Sigmoid colon (tissue), 7 donors: ENCODE results near the gene SEMA4G. TPM values are rescaled to one million over a fixed set of nuclear protein-coding genes. Genes with fewer than 3 reads are reported as not detected.

ENCODE experiments used
- DNase-seq: peaks from one replicate; pipeline ENCODE4 v3.0.0-alpha.2; 2019
- H3K27ac ChIP-seq, 4 donors: fragments of 200-600 bp; sonication (generic); one replicate each; pipeline ENCODE4 v1.5.1; 2016 to 2019; ENCODE audit warnings: mild to moderate bottlenecking in 1 of 4
- H3K27me3 ChIP-seq, 3 donors: fragments of 200-600 bp; sonication (generic); one replicate each; pipeline ENCODE4 v1.5.1; 2019; ENCODE audit warnings: mild to moderate bottlenecking in 1 of 3
- H3K36me3 ChIP-seq, 4 donors: fragments of 200-600 bp; sonication (generic); one replicate each; pipeline ENCODE4 v1.5.1; 2016 to 2019
- H3K4me1 ChIP-seq, 4 donors: fragments of 200-600 bp; sonication (generic); one replicate each; pipeline ENCODE4 v1.5.1; 2017 to 2019
- H3K4me3 ChIP-seq, 4 donors: fragments of 200-600 bp; sonication (generic); one replicate each; pipeline ENCODE4 v1.5.1; 2017 to 2019; ENCODE audit warnings: mild to moderate bottlenecking in 2 of 4, moderate library complexity in 1 of 4
- H3K9me3 ChIP-seq, 4 donors: fragments of 200-600 bp in 3 of 4; sonication (generic) in 3 of 4; one replicate each; pipeline versions ENCODE4 v1.5.1 to v1.6.1; 2013 to 2019
- EP300 ChIP-seq, 4 donors: sonication (generic); formaldehyde crosslinking; IDR thresholded peaks; one replicate each; pipeline ENCODE4 v1.6.1; 2017; ENCODE audit warnings: antibody characterized with exemption in 4 of 4
- POLR2A ChIP-seq, 2 donors: fragments of 450-650 bp; IDR thresholded peaks; one replicate each; pipeline ENCODE4 v1.6.1; 2016; ENCODE audit warnings: antibody characterized with exemption in 2 of 2, mild to moderate bottlenecking in 2 of 2, moderate library complexity in 2 of 2
- POLR2AphosphoS5 ChIP-seq, 4 donors: sonication (generic); formaldehyde crosslinking; IDR thresholded peaks; one replicate each; pipeline ENCODE4 v1.6.1; 2017; ENCODE audit warnings: antibody characterized with exemption in 4 of 4
- WGBS, 2 donors: extraction: QIAGEN DNeasy Blood & Tissue Kit; methylation state at CpG; one replicate each; pipeline ENCODE4 v1.1.7; 2013; 5-methylcytosine and 5-hydroxymethylcytosine counted together
- intact Hi-C: fragments of 100-400 bp; cut with DNase I; formaldehyde crosslinking; loops from one replicate; pipeline ENCODE4 v1.15.1; 2023
- polyA plus RNA-seq, 3 donors: library from polyadenylated mRNA; stranded (reverse); fragments of 200-250 nt; gene quantifications; one replicate each; pipeline ENCODE4 v1.2.3, GENCODE V29; 2013
- total RNA-seq, 4 donors: library from RNA; depleted of rRNA; stranded (reverse); fragments of >200 nt; gene quantifications; one replicate each; pipeline ENCODE4 v1.1.0, GENCODE V29; 2016
- TF ChIP-seq, protein P1 (sequence below), 4 experiments: fragments of 450-650 bp in 3 of 4; fragments of 200-600 bp in 1 of 4; IDR thresholded peaks; one replicate each; pipeline ENCODE4 v1.5.1; 2016 to 2019; ENCODE audit warnings: antibody characterized with exemption in 4 of 4, mild to moderate bottlenecking in 3 of 4, moderate library complexity in 2 of 4
- donor health status: healthy with polysubstance abuse.
- donor health status: Bipolar disorder and iron deficiency.
- donor health status: healthy.

Gene SEMA4G
- total and polyA plus RNA-seq, 7 donors, result 0.49 to 65.8 (median 2.2) TPM

DNA sequence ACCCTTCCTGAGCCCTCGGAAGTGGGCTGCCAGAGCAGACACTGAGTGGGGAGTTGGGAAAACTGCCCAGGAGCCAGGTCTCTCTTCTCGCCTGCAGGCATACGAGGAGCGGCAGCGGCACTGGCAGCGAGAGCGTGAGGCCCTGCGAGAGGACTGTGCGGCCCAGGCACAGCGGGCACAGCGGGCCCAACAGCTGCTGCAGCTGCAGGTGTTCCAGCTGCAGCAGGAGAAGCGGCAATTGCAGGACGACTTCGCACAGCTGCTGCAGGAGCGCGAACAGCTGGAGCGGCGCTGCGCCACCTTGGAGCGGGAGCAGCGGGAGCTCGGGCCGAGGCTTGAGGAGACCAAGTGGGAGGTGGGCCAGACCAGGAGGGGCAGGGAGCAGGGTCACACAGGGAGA, 36.1 kb downstream of the SEMA4G start:
- Histone ChIP-seq H3K36me3 (peaks cover 17 to 53% (median 34%) of the 10 kb centered on the region in 4 donors), H3K9me3 (no peaks in the 10 kb centered on the region), H3K27me3 (no peaks in the 10 kb centered on the region), H3K4me1 (peaks cover 0 to 69% (median 63%) of the 10 kb centered on the region in 4 donors), H3K27ac (peak overlapping the region in 2 of 4 donors; percentile 4 to 99), H3K4me3 (no peak overlapping the region)
- TF ChIP-seq POLR2A (IDR thresholded peaks at IDR 0.05) (no peak), POLR2AphosphoS5 (IDR thresholded peaks at IDR 0.05) (no peak), EP300 (IDR thresholded peaks at IDR 0.05) (no peak)
- TF ChIP-seq, protein P1, sequence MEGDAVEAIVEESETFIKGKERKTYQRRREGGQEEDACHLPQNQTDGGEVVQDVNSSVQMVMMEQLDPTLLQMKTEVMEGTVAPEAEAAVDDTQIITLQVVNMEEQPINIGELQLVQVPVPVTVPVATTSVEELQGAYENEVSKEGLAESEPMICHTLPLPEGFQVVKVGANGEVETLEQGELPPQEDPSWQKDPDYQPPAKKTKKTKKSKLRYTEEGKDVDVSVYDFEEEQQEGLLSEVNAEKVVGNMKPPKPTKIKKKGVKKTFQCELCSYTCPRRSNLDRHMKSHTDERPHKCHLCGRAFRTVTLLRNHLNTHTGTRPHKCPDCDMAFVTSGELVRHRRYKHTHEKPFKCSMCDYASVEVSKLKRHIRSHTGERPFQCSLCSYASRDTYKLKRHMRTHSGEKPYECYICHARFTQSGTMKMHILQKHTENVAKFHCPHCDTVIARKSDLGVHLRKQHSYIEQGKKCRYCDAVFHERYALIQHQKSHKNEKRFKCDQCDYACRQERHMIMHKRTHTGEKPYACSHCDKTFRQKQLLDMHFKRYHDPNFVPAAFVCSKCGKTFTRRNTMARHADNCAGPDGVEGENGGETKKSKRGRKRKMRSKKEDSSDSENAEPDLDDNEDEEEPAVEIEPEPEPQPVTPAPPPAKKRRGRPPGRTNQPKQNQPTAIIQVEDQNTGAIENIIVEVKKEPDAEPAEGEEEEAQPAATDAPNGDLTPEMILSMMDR (IDR thresholded peaks at IDR 0.05), result no peak
- intact Hi-C loops, result no loop called here
- peak; percentile 50 for DNase-seq
- WGBS, 2 donors, result 91 to 93% methylated on average over 23 of the region's 23 CpGs

DNA sequence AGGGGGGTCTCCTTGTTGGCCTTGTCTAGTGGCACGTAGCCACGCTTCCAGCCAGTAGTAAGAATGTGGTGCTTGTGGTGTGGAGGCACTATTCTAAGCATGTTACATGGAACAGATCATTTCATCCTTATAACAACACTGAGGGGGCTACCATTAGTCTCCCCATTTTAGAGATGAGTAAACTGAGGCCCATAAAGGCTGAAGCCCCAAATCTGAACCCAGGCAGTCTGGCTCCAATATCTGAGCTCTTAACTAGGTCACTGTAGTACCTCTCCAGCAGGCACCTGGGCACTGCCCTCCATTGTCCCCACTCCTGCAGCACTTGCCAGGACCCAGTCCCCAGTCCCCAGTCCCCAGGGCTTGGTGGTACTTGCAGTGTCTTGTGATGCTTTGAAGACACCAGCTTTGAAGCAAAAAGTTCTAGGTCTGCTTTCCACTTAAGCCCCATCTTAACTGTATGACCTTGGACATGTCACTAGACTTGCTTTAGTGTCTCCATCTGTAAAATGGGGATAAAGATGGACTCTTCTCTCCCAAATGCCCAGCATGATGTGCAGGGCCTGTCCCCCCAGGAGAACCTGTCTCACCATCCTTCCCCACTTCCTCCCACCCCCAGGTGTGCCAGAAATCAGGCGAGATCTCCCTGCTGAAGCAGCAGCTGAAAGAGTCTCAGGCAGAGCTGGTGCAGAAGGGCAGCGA, 36.7 kb downstream of the SEMA4G start:
- peaks cover 17 to 53% (median 34%) of the 10 kb centered on the region in 4 donors for H3K36me3 ChIP-seq
- TF ChIP-seq EP300 (IDR thresholded peaks at IDR 0.05) (no peak), POLR2AphosphoS5 (IDR thresholded peaks at IDR 0.05) (no peak), POLR2A (IDR thresholded peaks at IDR 0.05) (no peak)
- TF ChIP-seq, protein P1 (IDR thresholded peaks at IDR 0.05), result no peak
- H3K4me3 ChIP-seq, result no peak overlapping the region
- H3K27ac ChIP-seq, result peak overlapping the region; percentile 45 to 72 (median 64)
- 93 to 94% methylated on average over 4 of the region's 4 CpGs for WGBS, 2 donors
- intact Hi-C loops, result no loop called here
- DNase-seq, result no peak
- no peaks in the 10 kb centered on the region for H3K9me3 ChIP-seq
- peaks cover 0 to 63% (median 57%) of the 10 kb centered on the region in 4 donors for H3K4me1 ChIP-seq
- no peaks in the 10 kb centered on the region for H3K27me3 ChIP-seq

DNA sequence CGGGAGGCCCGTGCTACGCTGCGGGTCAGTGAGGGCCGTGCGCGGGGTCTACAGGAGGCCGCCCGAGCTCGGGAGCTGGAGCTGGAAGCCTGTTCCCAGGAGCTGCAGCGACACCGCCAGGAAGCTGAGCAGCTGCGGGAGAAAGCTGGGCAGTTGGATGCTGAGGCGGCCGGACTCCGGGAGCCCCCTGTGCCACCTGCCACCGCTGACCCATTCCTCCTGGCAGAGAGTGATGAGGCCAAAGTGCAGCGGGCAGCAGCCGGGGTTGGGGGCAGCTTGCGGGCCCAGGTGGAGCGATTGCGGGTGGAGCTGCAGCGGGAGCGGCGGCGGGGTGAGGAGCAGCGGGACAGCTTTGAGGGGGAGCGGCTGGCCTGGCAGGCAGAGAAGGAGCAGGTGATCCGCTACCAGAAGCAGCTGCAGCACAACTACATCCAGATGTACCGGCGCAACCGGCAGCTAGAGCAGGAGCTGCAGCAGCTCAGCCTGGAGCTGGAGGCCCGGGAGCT, 37.3 kb downstream of the SEMA4G start:
- Histone ChIP-seq H3K27me3 (no peaks in the 10 kb centered on the region), H3K9me3 (no peaks in the 10 kb centered on the region), H3K4me1 (peaks cover 0 to 56% (median 50%) of the 10 kb centered on the region in 4 donors), H3K36me3 (peaks cover 17 to 53% (median 34%) of the 10 kb centered on the region in 4 donors), H3K27ac (peak overlapping the region; percentile 45 to 72 (median 64)), H3K4me3 (no peak overlapping the region)
- 78 to 84% methylated on average over 33 of the region's 33 CpGs for WGBS, 2 donors
- peak; percentile 86 for DNase-seq
- TF ChIP-seq, protein P1 (IDR thresholded peaks at IDR 0.05), result no peak
- TF ChIP-seq EP300 (IDR thresholded peaks at IDR 0.05) (no peak), POLR2A (IDR thresholded peaks at IDR 0.05) (no peak), POLR2AphosphoS5 (IDR thresholded peaks at IDR 0.05) (peak in 2 of 4 donors; percentile 29 to 35)
- intact Hi-C loops, result no loop called here

DNA sequence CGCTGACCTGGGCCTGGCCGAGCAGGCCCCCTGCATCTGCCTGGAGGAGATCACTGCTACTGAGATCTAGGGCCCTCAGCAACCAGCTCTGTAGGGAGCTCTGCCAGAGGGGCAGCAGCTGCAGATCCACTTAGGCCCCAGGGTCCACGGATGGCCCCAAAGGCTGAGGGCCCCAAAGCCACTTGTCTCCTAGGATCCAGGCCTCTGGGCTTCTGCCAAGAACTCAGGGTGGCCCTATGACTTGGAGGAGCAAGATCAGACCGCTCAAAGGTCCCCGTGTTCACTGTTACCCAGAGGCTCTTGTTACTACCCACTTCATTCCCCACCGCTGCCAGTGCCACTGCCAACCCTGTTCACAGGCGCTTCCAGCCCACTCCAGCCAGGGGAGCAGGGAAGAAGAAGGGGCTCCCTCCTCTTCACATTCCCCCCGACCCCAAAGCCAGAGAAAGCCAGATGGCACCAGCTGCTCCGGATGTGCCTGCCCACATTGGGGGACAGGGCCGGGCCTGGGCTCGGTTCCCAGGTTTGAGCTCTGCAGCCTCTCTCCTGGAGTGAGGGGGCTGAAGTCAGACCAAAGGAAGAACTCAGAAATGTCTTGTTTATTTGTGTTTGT, 37.9 kb downstream of the SEMA4G start:
- 69 to 73% methylated on average over 11 of the region's 11 CpGs for WGBS, 2 donors
- intact Hi-C loops, result no loop called here
- peak; percentile 62 for DNase-seq

More for the DNA sequence above, 37.9 kb downstream of the SEMA4G start:
- Histone ChIP-seq H3K27ac (peak overlapping the region; percentile 45 to 72 (median 64)), H3K4me1 (peaks cover 0 to 51% (median 47%) of the 10 kb centered on the region in 4 donors), H3K4me3 (no peak overlapping the region), H3K9me3 (no peaks in the 10 kb centered on the region), H3K27me3 (no peaks in the 10 kb centered on the region), H3K36me3 (peaks cover 17 to 53% (median 34%) of the 10 kb centered on the region in 4 donors)
- TF ChIP-seq POLR2AphosphoS5 (IDR thresholded peaks at IDR 0.05) (peak in 1 of 4 donors; percentile 7), EP300 (IDR thresholded peaks at IDR 0.05) (no peak), POLR2A (IDR thresholded peaks at IDR 0.05) (no peak)
- TF ChIP-seq, protein P1 (IDR thresholded peaks at IDR 0.05), result no peak
